SJSA1 (cell line): Measurements from ENCODE around the gene CYP1A2. TPM values are rescaled to one million over a fixed set of nuclear protein-coding genes. Genes with fewer than 3 reads are reported as not detected.

Experiments
- DNase-seq, 2 experiments: peaks; one replicate each; pipeline ENCODE4 v3.0.0-alpha.2; 2015 to 2020; ENCODE audit warnings: low spot score in 2 of 2, low read depth in 1 of 2
- H3K27ac ChIP-seq: fragments of 250-450 bp; sonication (Bioruptor Pico); 2 replicates; pipeline ENCODE4 v1.5.1; 2020; ENCODE audit warnings: mild to moderate bottlenecking, moderate library complexity
- H3K27me3 ChIP-seq: fragments of 250-450 bp; sonication (Bioruptor Pico); replicated peaks from 2 replicates; pipeline ENCODE4 v1.5.1; 2020; ENCODE audit warnings: mild to moderate bottlenecking, moderate library complexity
- H3K36me3 ChIP-seq: fragments of 250-450 bp; sonication (Bioruptor Pico); 2 replicates; pipeline ENCODE4 v1.5.1; 2020; ENCODE audit warnings: mild to moderate bottlenecking
- H3K4me1 ChIP-seq: fragments of 250-450 bp; sonication (Bioruptor Pico); replicated peaks from 2 replicates; pipeline ENCODE4 v1.6.1; 2021; ENCODE audit warnings: mild to moderate bottlenecking
- H3K4me3 ChIP-seq: fragments of 250-450 bp; sonication (Bioruptor Pico); 2 replicates; pipeline ENCODE4 v1.5.1; 2020; ENCODE audit warnings: mild to moderate bottlenecking
- H3K9me3 ChIP-seq: fragments of 250-450 bp; sonication (Bioruptor Pico); replicated peaks from 2 replicates; pipeline ENCODE4 v1.5.1; 2020; ENCODE audit warnings: mild to moderate bottlenecking
- total RNA-seq: library from RNA; depleted of rRNA; stranded (reverse); fragments of >200 nt; shearing (Covaris generic); gene quantifications from 2 replicates; pipeline ENCODE4 v1.2.3, GENCODE V29; 2014; rRNA removed

CYP1A2 gene
- total RNA-seq, 1 experiment from 2014 or later: not detected

- Histone ChIP-seq H3K27me3 (no peaks in the 10 kb centered on the region), H3K4me1 (peaks cover 6% of the 10 kb centered on the region), H3K9me3 (no peaks in the 10 kb centered on the region), H3K36me3 (peaks cover 34% of the 10 kb centered on the region), H3K4me3 (no peak overlapping the region), H3K27ac (no peak overlapping the region)
- DNase-seq: no peak
These were observed 56.3 kb downstream of the CYP1A2 start for GRCh38 chr15:74804935-74805334.

Other genes with a start within 250 kb of the CYP1A2 start
- 0.44 and 1.4 TPM in 2 replicates for gene ARID3B, start 207.6 kb upstream of the CYP1A2 start, total RNA-seq
- gene CLK3, start 133.0 kb upstream of the CYP1A2 start, total RNA-seq: 57.3 and 65.8 TPM in 2 replicates
- 7.6 and 11.0 TPM in 2 replicates for gene EDC3, start 52.8 kb upstream of the CYP1A2 start, total RNA-seq
- gene CYP1A1, start 23.3 kb upstream of the CYP1A2 start, total RNA-seq: 0.18 TPM in 1 of 2 replicates, not detected in the other
- 14.8 and 19.2 TPM in 2 replicates for gene CSK, start 33.2 kb downstream of the CYP1A2 start, total RNA-seq
- gene LMAN1L, start 64.0 kb downstream of the CYP1A2 start, total RNA-seq: not detected in 2 replicates
- gene CPLX3, start 77.8 kb downstream of the CYP1A2 start, total RNA-seq: 0.13 TPM in 1 of 2 replicates, not detected in the other
- 14.3 and 14.7 TPM in 2 replicates for gene ULK3, start 94.3 kb downstream of the CYP1A2 start, total RNA-seq
- 28.1 and 33.6 TPM in 2 replicates for gene SCAMP2, start 124.5 kb downstream of the CYP1A2 start, total RNA-seq
- gene MPI, start 141.2 kb downstream of the CYP1A2 start, total RNA-seq: 16.7 and 27.7 TPM in 2 replicates
- 22.8 and 23.2 TPM in 2 replicates for gene FAM219B, start 158.0 kb downstream of the CYP1A2 start, total RNA-seq
- gene COX5A, start 189.2 kb downstream of the CYP1A2 start, total RNA-seq: 66.8 and 78.8 TPM in 2 replicates
- gene RPP25, start 207.9 kb downstream of the CYP1A2 start, total RNA-seq: 1.4 and 1.9 TPM in 2 replicates
- 0.09 and 0.29 TPM in 2 replicates for gene SCAMP5, start 246.7 kb downstream of the CYP1A2 start, total RNA-seq